NT2/D1 (cell line): ENCODE data around the gene NXPE3.

ENCODE experiments used
- SUZ12 ChIP-seq: IDR thresholded peaks from 2 replicates; pipeline ENCODE4 v1.6.1; 2011; ENCODE audit not compliant: insufficient read length, insufficient read depth; ENCODE audit errors: extremely low read depth
- YY1 ChIP-seq: IDR thresholded peaks from 2 replicates; pipeline ENCODE4 v1.6.1; 2011; ENCODE audit not compliant: insufficient read length, insufficient read depth
- ZNF274 ChIP-seq: IDR thresholded peaks from 2 replicates; pipeline ENCODE4 v1.6.1; 2011; ENCODE audit warnings: mild to moderate bottlenecking, low read depth, low read length

DNA sequence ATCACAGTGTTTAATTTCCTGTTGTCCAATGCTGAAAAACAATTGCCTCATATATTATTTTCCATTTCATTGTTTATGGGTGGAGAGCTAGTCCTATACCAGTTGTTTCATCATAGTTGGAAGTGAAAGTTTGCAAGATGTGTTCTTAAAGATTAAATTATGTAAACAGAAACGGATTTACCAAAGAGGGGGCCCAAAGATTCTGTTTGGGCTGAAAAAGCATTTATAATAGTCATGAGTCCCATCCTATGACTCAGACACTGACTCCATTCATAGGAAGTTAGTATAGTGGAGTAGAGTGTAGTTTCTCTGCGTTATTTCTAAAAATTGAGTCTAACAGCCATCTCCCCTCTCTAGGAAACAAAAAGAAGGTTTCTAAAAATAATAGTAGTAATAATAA is 94.6 kb downstream of the NXPE3 start:
- TF ChIP-seq ZNF274 = no peak
- TF ChIP-seq SUZ12 = no peak
- TF ChIP-seq YY1 = no peak
